ENCODE data around the gene GUCD1. TPM values are rescaled to one million over a fixed set of nuclear protein-coding genes. Genes with fewer than 3 reads are reported as not detected.

Gene GUCD1
- total RNA-seq, 1 donor from 2014 or later = 64.9 TPM

DNA sequence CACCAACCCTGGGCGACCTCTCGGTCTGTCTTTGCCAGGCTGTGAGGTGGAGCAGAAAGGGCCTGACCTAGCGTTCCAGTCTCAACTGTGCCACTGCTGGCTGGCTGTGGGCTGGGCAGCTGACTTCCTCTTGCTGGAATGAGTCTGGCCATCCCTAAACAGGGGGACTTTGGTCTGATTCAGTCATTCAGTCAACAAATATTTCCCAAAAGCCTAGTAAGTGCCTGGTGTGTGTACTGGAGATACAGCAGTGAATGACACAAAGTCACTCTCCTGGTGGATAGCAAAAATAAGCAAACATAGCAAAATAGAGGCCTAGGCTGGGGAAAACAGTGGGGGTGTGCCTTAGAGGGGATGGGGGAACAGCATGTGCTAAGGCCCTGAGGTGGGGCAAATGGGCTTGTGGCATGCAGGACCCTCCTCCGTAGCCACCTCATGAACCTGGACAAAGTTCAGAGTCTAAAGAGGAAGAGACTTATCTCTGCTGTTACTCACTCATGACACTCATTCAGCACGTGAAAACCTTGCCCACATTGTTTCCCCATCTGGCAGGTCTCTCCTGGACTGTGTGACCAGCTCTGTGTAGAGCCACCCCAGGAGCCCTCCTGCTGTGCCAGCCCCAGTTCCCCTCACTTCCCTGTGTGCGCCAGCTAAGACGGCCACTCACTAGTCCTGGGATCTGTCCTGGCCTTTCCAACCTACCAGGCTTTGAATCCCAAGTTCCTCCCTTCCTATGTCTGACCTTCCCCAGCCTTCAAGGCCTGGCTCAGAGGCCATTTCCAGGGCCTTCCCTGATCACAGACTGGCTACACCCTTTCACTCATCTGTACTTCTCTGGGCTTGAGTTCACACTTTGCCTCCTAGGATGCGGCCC lies 4.7 kb downstream of the GUCD1 start:
- TF ChIP-seq CTCF (IDR thresholded peaks at IDR 0.05; ENCODE audit: partially characterized antibody, unreplicated experiment) = no peak
- no peak overlapping the region for H3K4me3 Mint-ChIP-seq (ENCODE audit: unreplicated experiment)
- H3K27ac Mint-ChIP-seq (ENCODE audit: unreplicated experiment) = no peak overlapping the region

GRCh38 chr22:24548812-24549211 lies 6.1 kb downstream of the GUCD1 start:
- Mint-ChIP-seq H3K4me1 (ENCODE audit: low read depth, unreplicated experiment) (peaks cover 12% of the 10 kb centered on the region), H3K27ac (ENCODE audit: unreplicated experiment) (no peak overlapping the region), H3K36me3 (ENCODE audit: unreplicated experiment) (no peaks in the 10 kb centered on the region)

More for the DNA sequence above, 4.7 kb downstream of the GUCD1 start:
- Mint-ChIP-seq H3K4me1 (ENCODE audit: low read depth, unreplicated experiment) (peaks cover 12% of the 10 kb centered on the region), H3K9me3 (ENCODE audit: unreplicated experiment) (peaks cover 7% of the 10 kb centered on the region), H3K36me3 (ENCODE audit: unreplicated experiment) (no peaks in the 10 kb centered on the region), H3K27me3 (ENCODE audit: unreplicated experiment) (peaks cover 8% of the 10 kb centered on the region)
- no peak for DNase-seq

GRCh38 chr22:24543679-24544243 lies 11.2 kb downstream of the GUCD1 start:
- H3K27ac Mint-ChIP-seq (ENCODE audit: unreplicated experiment) = no peak overlapping the region

More at GRCh38 chr22:24548812-24549211, 6.1 kb downstream of the GUCD1 start:
- Mint-ChIP-seq H3K27me3 (ENCODE audit: unreplicated experiment) (peaks cover 6% of the 10 kb centered on the region), H3K4me3 (ENCODE audit: unreplicated experiment) (no peak overlapping the region), H3K9me3 (ENCODE audit: unreplicated experiment) (peaks cover 4% of the 10 kb centered on the region)
- no peak for DNase-seq
- TF ChIP-seq CTCF (IDR thresholded peaks at IDR 0.05; ENCODE audit: partially characterized antibody, unreplicated experiment) = no peak

GRCh38 chr22:24543185-24543601 lies 11.7 kb downstream of the GUCD1 start:
- no peak for DNase-seq
- peaks cover 9% of the 10 kb centered on the region for H3K27me3 Mint-ChIP-seq (ENCODE audit: unreplicated experiment)
- H3K36me3 Mint-ChIP-seq (ENCODE audit: unreplicated experiment) = no peaks in the 10 kb centered on the region
- H3K4me3 Mint-ChIP-seq (ENCODE audit: unreplicated experiment) = no peak overlapping the region
- TF ChIP-seq CTCF (IDR thresholded peaks at IDR 0.05; ENCODE audit: partially characterized antibody, unreplicated experiment) = no peak
- peaks cover 1% of the 10 kb centered on the region for H3K9me3 Mint-ChIP-seq (ENCODE audit: unreplicated experiment)
- H3K4me1 Mint-ChIP-seq (ENCODE audit: low read depth, unreplicated experiment) = no peaks in the 10 kb centered on the region
- H3K27ac Mint-ChIP-seq (ENCODE audit: unreplicated experiment) = no peak overlapping the region

More at GRCh38 chr22:24543679-24544243, 11.2 kb downstream of the GUCD1 start:
- no peak for DNase-seq
- no peak for TF ChIP-seq CTCF (IDR thresholded peaks at IDR 0.05; ENCODE audit: partially characterized antibody, unreplicated experiment)
- Mint-ChIP-seq H3K9me3 (ENCODE audit: unreplicated experiment) (peaks cover 1% of the 10 kb centered on the region), H3K27me3 (ENCODE audit: unreplicated experiment) (peaks cover 9% of the 10 kb centered on the region), H3K4me3 (ENCODE audit: unreplicated experiment) (no peak overlapping the region), H3K4me1 (ENCODE audit: low read depth, unreplicated experiment) (no peaks in the 10 kb centered on the region), H3K36me3 (ENCODE audit: unreplicated experiment) (no peaks in the 10 kb centered on the region)

DNA sequence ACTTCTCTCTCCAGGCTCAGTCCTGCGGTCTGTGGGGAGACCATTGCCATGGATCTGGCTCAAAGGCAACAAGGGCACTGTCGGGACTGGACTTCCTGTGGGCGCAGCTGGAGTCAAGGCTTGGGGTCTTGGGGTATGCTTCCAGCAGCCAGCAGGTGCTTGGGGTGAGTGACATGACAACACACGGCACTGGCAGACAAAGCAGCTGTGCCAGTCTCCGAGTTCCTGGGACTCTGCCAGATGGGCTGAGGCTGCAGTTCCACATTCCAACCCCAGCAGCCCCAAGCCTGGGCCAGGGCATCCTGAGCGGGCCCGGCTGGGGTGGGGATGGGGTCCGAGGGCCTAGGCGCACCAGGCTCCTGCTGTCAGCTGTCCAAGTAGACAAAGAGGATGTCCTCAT lies 12.3 kb downstream of the GUCD1 start:
- Mint-ChIP-seq H3K27ac (ENCODE audit: unreplicated experiment) (no peak overlapping the region), H3K27me3 (ENCODE audit: unreplicated experiment) (peaks cover 9% of the 10 kb centered on the region), H3K4me3 (ENCODE audit: unreplicated experiment) (no peak overlapping the region), H3K9me3 (ENCODE audit: unreplicated experiment) (peaks cover 1% of the 10 kb centered on the region), H3K4me1 (ENCODE audit: low read depth, unreplicated experiment) (no peaks in the 10 kb centered on the region), H3K36me3 (ENCODE audit: unreplicated experiment) (no peaks in the 10 kb centered on the region)
- DNase-seq = no peak
- no peak for TF ChIP-seq CTCF (IDR thresholded peaks at IDR 0.05; ENCODE audit: partially characterized antibody, unreplicated experiment)
